DND-41 (cell line): Measurements from ENCODE around the gene MOXD1.

ENCODE experiments used
- ATAC-seq: fragments of 200-7000 bp; cut with Tn5 transposase; 3 replicates; pipeline ENCODE4 v1.9.1; 2021; ENCODE audit warnings: low read depth; ENCODE audit not compliant: insufficient read depth
- DNase-seq: peaks from one replicate; pipeline ENCODE4 v3.0.0-alpha.2; 2020
- H2AFZ ChIP-seq: 2 replicates; pipeline ENCODE4 v1.6.0; 2012; ENCODE audit warnings: low read depth, low read length
- H3K27ac ChIP-seq: 2 replicates; pipeline ENCODE4 v1.5.1; 2012; ENCODE audit warnings: low read length, inconsistent platforms
- H3K27me3 ChIP-seq: fragments of 200-600 bp; sonication (generic); 2 replicates; pipeline ENCODE4 v1.6.0; 2012; ENCODE audit warnings: low read length, mild to moderate bottlenecking, inconsistent platforms; ENCODE audit not compliant: insufficient read depth, poor library complexity
- H3K36me3 ChIP-seq: 2 replicates; pipeline ENCODE4 v1.5.1; 2012; ENCODE audit warnings: low read length, inconsistent platforms; ENCODE audit not compliant: insufficient read depth
- H3K4me1 ChIP-seq: 2 replicates; pipeline ENCODE4 v1.5.1; 2012; ENCODE audit warnings: mild to moderate bottlenecking, low read length; ENCODE audit not compliant: insufficient read depth
- H3K4me2 ChIP-seq: 2 replicates; pipeline ENCODE4 v1.6.0; 2012; ENCODE audit warnings: mild to moderate bottlenecking, moderate library complexity, low read length, inconsistent platforms; ENCODE audit not compliant: insufficient read depth
- H3K4me3 ChIP-seq, 2 experiments: fragments of 200-600 bp in 1 of 2; shearing (Covaris generic) in 1 of 2; 2 replicates each; pipeline ENCODE4 v1.5.1; 2012 to 2016; ENCODE audit warnings: inconsistent platforms in 2 of 2, low read length in 2 of 2, mild to moderate bottlenecking in 2 of 2, low read depth in 1 of 2, moderate library complexity in 1 of 2
- H3K79me2 ChIP-seq: 2 replicates; pipeline ENCODE4 v1.6.0; 2012; ENCODE audit warnings: low read length, inconsistent platforms; ENCODE audit not compliant: insufficient read depth
- H3K9ac ChIP-seq: 2 replicates; pipeline ENCODE4 v1.6.0; 2012; ENCODE audit warnings: low read depth, mild to moderate bottlenecking, inconsistent platforms, low read length, moderate library complexity
- H3K9me3 ChIP-seq: 2 replicates; pipeline ENCODE4 v1.5.1; 2012; ENCODE audit warnings: low read length, moderate library complexity, mild to moderate bottlenecking, inconsistent platforms; ENCODE audit not compliant: insufficient read depth, severe bottlenecking
- H4K20me1 ChIP-seq: 2 replicates; pipeline ENCODE4 v1.6.0; 2012; ENCODE audit warnings: low read length; ENCODE audit not compliant: insufficient read depth
- EZH2 ChIP-seq: IDR thresholded peaks from 3 replicates; pipeline ENCODE4 v1.6.1; 2012; ENCODE audit warnings: borderline replicate concordance, low read depth, mild to moderate bottlenecking, moderate library complexity, low read length, inconsistent platforms; ENCODE audit not compliant: severe bottlenecking
- TF ChIP-seq, protein P1 (sequence below): IDR thresholded peaks from 2 replicates; pipeline ENCODE4 v1.5.1; 2012; ENCODE audit warnings: borderline replicate concordance, low read length, moderate library complexity, mild to moderate bottlenecking; ENCODE audit not compliant: poor library complexity, severe bottlenecking; ENCODE audit errors: extremely low read depth

The MOXD1 gene

DNA sequence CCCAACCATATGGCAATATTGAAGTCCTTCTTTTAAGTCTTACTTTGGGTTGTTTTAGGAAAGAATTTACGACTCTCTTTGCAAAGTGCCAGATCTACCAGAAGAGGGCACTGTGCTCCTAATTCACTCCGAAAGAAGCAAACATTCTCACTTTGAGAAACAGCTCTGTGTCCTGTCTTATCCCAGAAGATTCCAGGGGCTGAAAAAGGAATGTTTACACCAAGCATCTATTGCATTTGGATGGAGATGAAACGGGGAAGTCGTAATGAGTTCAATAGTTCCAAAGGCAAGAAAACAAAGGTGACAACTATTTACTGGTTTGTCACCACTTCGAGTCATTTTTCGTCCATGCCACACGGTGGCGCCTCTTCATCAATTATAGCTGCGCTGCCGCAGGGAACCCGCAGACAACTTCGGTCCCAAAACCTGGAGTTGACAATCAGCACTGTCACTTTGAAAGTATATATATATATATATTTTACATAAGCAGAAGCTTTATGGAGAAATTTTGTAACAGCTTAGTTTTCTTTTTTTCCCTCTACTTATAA lies 121.6 kb downstream of the MOXD1 start:
- peak overlapping the region; percentile 79 for H3K4me2 ChIP-seq
- DNase-seq: peak; percentile 70
- TF ChIP-seq EZH2: no peak
- TF ChIP-seq, protein P1, sequence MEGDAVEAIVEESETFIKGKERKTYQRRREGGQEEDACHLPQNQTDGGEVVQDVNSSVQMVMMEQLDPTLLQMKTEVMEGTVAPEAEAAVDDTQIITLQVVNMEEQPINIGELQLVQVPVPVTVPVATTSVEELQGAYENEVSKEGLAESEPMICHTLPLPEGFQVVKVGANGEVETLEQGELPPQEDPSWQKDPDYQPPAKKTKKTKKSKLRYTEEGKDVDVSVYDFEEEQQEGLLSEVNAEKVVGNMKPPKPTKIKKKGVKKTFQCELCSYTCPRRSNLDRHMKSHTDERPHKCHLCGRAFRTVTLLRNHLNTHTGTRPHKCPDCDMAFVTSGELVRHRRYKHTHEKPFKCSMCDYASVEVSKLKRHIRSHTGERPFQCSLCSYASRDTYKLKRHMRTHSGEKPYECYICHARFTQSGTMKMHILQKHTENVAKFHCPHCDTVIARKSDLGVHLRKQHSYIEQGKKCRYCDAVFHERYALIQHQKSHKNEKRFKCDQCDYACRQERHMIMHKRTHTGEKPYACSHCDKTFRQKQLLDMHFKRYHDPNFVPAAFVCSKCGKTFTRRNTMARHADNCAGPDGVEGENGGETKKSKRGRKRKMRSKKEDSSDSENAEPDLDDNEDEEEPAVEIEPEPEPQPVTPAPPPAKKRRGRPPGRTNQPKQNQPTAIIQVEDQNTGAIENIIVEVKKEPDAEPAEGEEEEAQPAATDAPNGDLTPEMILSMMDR: peak; percentile 82
- no peaks in the 10 kb centered on the region for H3K79me2 ChIP-seq
- H3K27ac ChIP-seq: no peak overlapping the region
- peaks cover 5% of the 10 kb centered on the region for H3K4me1 ChIP-seq
- H3K9me3 ChIP-seq: no peaks in the 10 kb centered on the region
- peaks cover 3% of the 10 kb centered on the region for H3K27me3 ChIP-seq
- peak; percentile 94 for ATAC-seq
- H3K4me3 ChIP-seq: peak overlapping the region in 1 of 2 experiments; percentile 54; a peak in 2 of 4 replicates
- H3K9ac ChIP-seq: no peak overlapping the region
- no peaks in the 10 kb centered on the region for H4K20me1 ChIP-seq
- H2AFZ ChIP-seq: peak overlapping the region; percentile 91
- H3K36me3 ChIP-seq: no peaks in the 10 kb centered on the region

GRCh38 chr6:132275066-132275970 lies 126.0 kb downstream of the MOXD1 start:
- DNase-seq: no peak
- Histone ChIP-seq H4K20me1 (no peaks in the 10 kb centered on the region), H3K9me3 (no peaks in the 10 kb centered on the region), H3K9ac (no peak overlapping the region), H3K27me3 (no peaks in the 10 kb centered on the region), H3K27ac (no peak overlapping the region), H3K36me3 (no peaks in the 10 kb centered on the region), H3K4me1 (peaks cover 5% of the 10 kb centered on the region), H3K79me2 (no peaks in the 10 kb centered on the region), H3K4me3 (no peak overlapping the region), H2AFZ (no peak overlapping the region), H3K4me2 (no peak overlapping the region)
- TF ChIP-seq, protein P1: no peak
- ATAC-seq: no peak

GRCh38 chr6:132272776-132273175 lies 128.5 kb downstream of the MOXD1 start:
- H3K4me3 ChIP-seq: no peak overlapping the region
- no peaks in the 10 kb centered on the region for H3K4me1 ChIP-seq
- H3K4me2 ChIP-seq: no peak overlapping the region
- DNase-seq (no peak), ATAC-seq (no peak)
- H3K27me3 ChIP-seq: no peaks in the 10 kb centered on the region
- no peaks in the 10 kb centered on the region for H3K36me3 ChIP-seq
- no peaks in the 10 kb centered on the region for H3K79me2 ChIP-seq
- no peaks in the 10 kb centered on the region for H3K9me3 ChIP-seq
- TF ChIP-seq, protein P1: no peak
- no peak for TF ChIP-seq EZH2
- no peak overlapping the region for H2AFZ ChIP-seq
- no peak overlapping the region for H3K9ac ChIP-seq
- H3K27ac ChIP-seq: no peak overlapping the region
- no peaks in the 10 kb centered on the region for H4K20me1 ChIP-seq
